GM18505 (cell line): ENCODE measurements around the gene POPDC3.

Experiments
- ATAC-seq: cut with Tn5 transposase; IDR thresholded peaks from one replicate; pipeline ENCODE4 v1.9.1; 2021; ENCODE audit not compliant: unreplicated experiment
- POLR2A ChIP-seq: IDR thresholded peaks from 4 replicates; pipeline ENCODE4 v1.6.1; 2011; ENCODE audit warnings: borderline replicate concordance; ENCODE audit not compliant: insufficient read depth, insufficient read length; ENCODE audit errors: extremely low read depth

Gene POPDC3

GRCh38 chr6:105112577-105112976, 67.2 kb downstream of the POPDC3 start:
- TF ChIP-seq POLR2A, result no peak
- no peak for ATAC-seq

GRCh38 chr6:105111871-105112270, 67.9 kb downstream of the POPDC3 start:
- ATAC-seq, result no peak
- no peak for TF ChIP-seq POLR2A

- TF ChIP-seq POLR2A, result no peak
- ATAC-seq, result no peak
Observed at GRCh38 chr6:105111105-105111504, 68.7 kb downstream of the POPDC3 start.

DNA sequence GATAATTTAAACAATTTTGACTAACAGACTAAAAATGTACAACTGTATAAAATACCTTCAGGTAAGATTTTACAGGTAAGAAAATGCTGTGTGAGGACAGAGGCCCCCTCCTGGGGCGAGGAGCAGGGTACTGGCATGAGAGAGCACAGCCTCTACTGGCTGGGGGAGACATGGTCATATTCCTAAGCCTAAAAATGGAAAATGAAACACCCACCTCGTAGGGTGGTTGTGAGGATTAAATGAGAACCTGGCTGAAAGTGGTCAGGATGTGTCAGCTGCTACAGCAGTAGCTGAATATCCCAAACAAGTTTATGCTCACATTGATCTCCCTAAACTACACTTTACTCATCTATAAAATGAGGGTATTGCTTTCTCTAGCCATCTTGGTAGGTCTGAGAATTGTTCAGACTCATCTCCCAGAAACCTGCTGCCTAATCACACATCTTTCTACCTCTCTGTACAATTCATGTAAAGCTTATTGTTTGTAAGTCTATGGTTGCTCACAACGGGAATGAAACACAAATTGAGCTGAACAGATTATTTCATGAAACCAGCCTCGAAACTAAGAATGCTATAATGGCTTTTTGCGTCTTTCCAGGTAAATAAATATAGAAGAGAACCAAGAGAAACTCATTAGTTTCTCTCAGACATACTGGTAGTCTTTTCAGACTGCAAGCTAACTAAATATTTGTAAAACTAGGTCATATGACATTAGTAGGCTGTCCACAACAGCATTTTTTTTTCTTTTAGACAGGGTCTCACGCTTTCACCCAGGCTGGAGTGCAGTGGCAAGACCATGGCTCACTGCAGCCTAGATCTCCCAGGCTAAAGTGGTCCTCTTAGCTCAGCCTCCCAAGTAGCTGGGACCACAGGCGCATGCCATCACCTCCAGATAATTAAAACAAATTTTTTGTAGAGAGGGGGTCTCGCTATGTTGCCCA, 69.6 kb downstream of the POPDC3 start:
- no peak for TF ChIP-seq POLR2A
- no peak for ATAC-seq

DNA sequence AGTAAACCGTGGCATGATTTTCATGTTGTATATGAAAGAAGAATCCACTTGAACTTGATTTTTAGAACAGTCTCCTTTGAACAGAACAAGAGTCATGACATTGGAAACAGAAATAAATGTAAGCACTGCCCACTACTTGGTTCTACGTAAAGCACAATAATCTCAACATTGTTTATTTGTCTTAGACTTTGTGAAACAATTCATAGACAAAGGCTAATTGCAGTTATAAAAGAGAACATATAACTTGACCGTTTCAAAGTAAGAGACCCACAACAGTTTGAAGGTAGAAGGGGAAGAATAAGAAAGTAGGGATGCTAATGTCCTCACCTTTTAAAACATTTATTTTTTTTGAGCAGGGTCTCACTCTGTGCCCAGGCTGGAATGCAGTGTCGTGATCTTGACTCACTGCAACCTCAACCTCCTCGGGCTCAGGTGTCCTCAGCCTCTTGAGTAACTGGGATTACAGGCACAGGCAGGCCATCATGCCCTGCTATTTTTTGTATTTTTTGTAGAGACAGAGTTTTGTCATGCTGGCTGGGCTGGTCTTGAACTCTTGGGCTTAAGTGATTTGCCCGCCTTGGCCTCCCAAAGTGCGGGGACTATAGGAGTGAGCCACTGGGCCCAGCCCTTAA, 71.1 kb downstream of the POPDC3 start:
- no peak for TF ChIP-seq POLR2A
- ATAC-seq, result no peak
